Lung (tissue), 12 donors: Measurements from ENCODE around the gene PNLIP. TPM values are rescaled to one million over a fixed set of nuclear protein-coding genes. Genes with fewer than 3 reads are reported as not detected.

Source experiments
- ATAC-seq: fragments of 200-7000 bp; cut with Tn5 transposase; one replicate; pipeline ENCODE4 v1.9.1; 2020; ENCODE audit warnings: moderate number of reproducible peaks; ENCODE audit not compliant: insufficient read depth, low FRiP score
- DNase-seq, 3 donors: peaks; one replicate each; pipeline ENCODE4 v3.0.0-alpha.2; 2013 to 2017
- H3K27ac ChIP-seq, 2 donors: one replicate each; pipeline ENCODE4 v1.5.1; 2013; ENCODE audit warnings: mild to moderate bottlenecking in 2 of 2, moderate library complexity in 2 of 2, control low read depth in 1 of 2, inconsistent platforms in 1 of 2, low read depth in 1 of 2, low read length in 1 of 2
- H3K27me3 ChIP-seq, 3 donors: one replicate each; pipeline ENCODE4 v1.5.1; 2013; ENCODE audit warnings: low read length in 2 of 3; ENCODE audit not compliant: control insufficient read depth in 3 of 3, insufficient read depth in 3 of 3
- H3K36me3 ChIP-seq, 4 donors: one replicate each; pipeline ENCODE4 v1.5.1; 2013; ENCODE audit warnings: low read length in 4 of 4, mild to moderate bottlenecking in 1 of 4, moderate library complexity in 1 of 4; ENCODE audit not compliant: control insufficient read depth in 4 of 4, insufficient read depth in 4 of 4
- H3K4me1 ChIP-seq, 5 donors: one replicate each; pipeline ENCODE4 v1.5.1; 2013; ENCODE audit warnings: low read length in 5 of 5, mild to moderate bottlenecking in 2 of 5, moderate library complexity in 1 of 5; ENCODE audit not compliant: control insufficient read depth in 5 of 5, insufficient read depth in 5 of 5
- H3K4me3 ChIP-seq: one replicate; pipeline ENCODE4 v1.5.1; 2013; ENCODE audit warnings: mild to moderate bottlenecking, control low read depth, moderate library complexity
- H3K9ac ChIP-seq, 2 donors: one replicate each; pipeline ENCODE4 v1.5.1; 2013; ENCODE audit warnings: low read length in 2 of 2, control low read depth in 1 of 2; ENCODE audit not compliant: insufficient read depth in 1 of 2
- H3K9me3 ChIP-seq, 4 donors: one replicate each; pipeline ENCODE4 v1.5.1; 2013; ENCODE audit warnings: low read length in 3 of 4, mild to moderate bottlenecking in 1 of 4, moderate library complexity in 1 of 4; ENCODE audit not compliant: control insufficient read depth in 4 of 4, insufficient read depth in 3 of 4
- WGBS, 2 donors: extraction: QIAGEN DNeasy Blood & Tissue Kit; methylation state at CpG; one replicate each; pipeline ENCODE4 v1.1.7; 2013; 5-methylcytosine and 5-hydroxymethylcytosine counted together
- polyA plus RNA-seq, 2 donors: library from polyadenylated mRNA; stranded (reverse); fragments of 200-250 nt; gene quantifications; one replicate each; pipeline ENCODE4 v1.2.1, GENCODE V29; 2013
- total RNA-seq, 2 donors: library from RNA; depleted of rRNA in 1 of 2; stranded (reverse); fragments of >200 nt in 1 of 2; gene quantifications; one replicate each; pipeline ENCODE4 v1.2.1, GENCODE V29; 2014 to 2021
- TF ChIP-seq, protein P1 (sequence below): IDR thresholded peaks from 2 replicates; pipeline ENCODE4 v1.5.1; 2012; ENCODE audit warnings: mild to moderate bottlenecking; ENCODE audit errors: control extremely low read depth, extremely low read depth
- donor health status: control.
- donor health status: control.
- donor health status: Bipolar disorder and iron deficiency.
- donor health status: healthy.
- donor health status: DM: yes; HTN: yes; CAD: no.

PNLIP gene
- total and polyA plus RNA-seq, 4 donors = 0.14 to 2.9 TPM; not detected in 2

- H3K27me3 ChIP-seq = no peaks in the 10 kb centered on the region
- no peaks in the 10 kb centered on the region for H3K36me3 ChIP-seq
- TF ChIP-seq, protein P1, sequence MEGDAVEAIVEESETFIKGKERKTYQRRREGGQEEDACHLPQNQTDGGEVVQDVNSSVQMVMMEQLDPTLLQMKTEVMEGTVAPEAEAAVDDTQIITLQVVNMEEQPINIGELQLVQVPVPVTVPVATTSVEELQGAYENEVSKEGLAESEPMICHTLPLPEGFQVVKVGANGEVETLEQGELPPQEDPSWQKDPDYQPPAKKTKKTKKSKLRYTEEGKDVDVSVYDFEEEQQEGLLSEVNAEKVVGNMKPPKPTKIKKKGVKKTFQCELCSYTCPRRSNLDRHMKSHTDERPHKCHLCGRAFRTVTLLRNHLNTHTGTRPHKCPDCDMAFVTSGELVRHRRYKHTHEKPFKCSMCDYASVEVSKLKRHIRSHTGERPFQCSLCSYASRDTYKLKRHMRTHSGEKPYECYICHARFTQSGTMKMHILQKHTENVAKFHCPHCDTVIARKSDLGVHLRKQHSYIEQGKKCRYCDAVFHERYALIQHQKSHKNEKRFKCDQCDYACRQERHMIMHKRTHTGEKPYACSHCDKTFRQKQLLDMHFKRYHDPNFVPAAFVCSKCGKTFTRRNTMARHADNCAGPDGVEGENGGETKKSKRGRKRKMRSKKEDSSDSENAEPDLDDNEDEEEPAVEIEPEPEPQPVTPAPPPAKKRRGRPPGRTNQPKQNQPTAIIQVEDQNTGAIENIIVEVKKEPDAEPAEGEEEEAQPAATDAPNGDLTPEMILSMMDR = no peak
- DNase-seq = no peak
- H3K27ac ChIP-seq = no peak overlapping the region
- no peak overlapping the region for H3K4me3 ChIP-seq
- H3K9me3 ChIP-seq = no peaks in the 10 kb centered on the region
- WGBS, 2 donors = 92 to 96% methylated on average over 2 of the region's 2 CpGs
- no peaks in the 10 kb centered on the region for H3K4me1 ChIP-seq
- H3K9ac ChIP-seq = no peak overlapping the region
- ATAC-seq = no peak
These were observed 4.9 kb upstream of the PNLIP start for GRCh38 chr10:116540814-116541213.

DNA sequence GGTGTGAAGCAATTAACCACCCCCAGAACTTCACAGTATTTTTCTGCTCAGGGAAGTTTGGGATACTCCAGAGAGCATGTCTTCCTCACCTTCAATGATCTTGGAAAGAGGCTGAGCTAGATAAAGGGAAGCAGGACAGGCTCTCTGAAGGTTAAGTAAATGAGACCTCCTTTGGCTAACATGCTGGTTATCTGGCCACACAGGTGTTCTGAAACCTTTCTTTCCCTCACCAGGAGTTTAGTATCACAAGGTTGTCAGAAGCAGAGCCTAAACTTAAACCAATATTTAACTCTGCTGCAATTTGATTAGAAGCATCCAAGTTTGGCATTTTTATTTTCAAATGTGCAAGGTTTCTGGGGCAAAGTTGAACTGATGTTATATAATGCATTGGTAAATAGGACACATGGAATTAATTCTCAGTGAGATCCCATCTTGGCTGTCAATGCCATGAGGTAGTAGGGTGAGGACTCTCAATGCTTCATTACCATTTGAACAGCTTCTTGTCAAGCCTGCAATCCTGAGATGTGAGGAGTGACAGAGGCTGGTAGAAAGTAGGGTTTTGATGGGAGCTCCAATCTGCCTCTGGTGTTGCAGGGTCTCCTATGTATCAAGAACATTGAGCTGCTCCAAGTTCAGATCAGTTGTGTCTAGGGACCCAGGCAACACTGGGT is 3.6 kb upstream of the PNLIP start:
- no peaks in the 10 kb centered on the region for H3K9me3 ChIP-seq
- H3K4me3 ChIP-seq = no peak overlapping the region
- H3K36me3 ChIP-seq = no peaks in the 10 kb centered on the region
- TF ChIP-seq, protein P1 = no peak
- no peaks in the 10 kb centered on the region for H3K27me3 ChIP-seq
- no peak overlapping the region for H3K9ac ChIP-seq
- no peak for ATAC-seq
- H3K27ac ChIP-seq = no peak overlapping the region
- DNase-seq = no peak
- no peaks in the 10 kb centered on the region for H3K4me1 ChIP-seq

GRCh38 chr10:116545122-116545521 is 609 bp upstream of the PNLIP start:
- no peak for ATAC-seq

More at GRCh38 chr10:116545122-116545521, 609 bp upstream of the PNLIP start:
- no peaks in the 10 kb centered on the region for H3K9me3 ChIP-seq
- no peak overlapping the region for H3K4me3 ChIP-seq
- WGBS, 2 donors = 80 to 95% methylated on average over 1 of the region's 1 CpG
- no peak for DNase-seq
- TF ChIP-seq, protein P1 = no peak
- no peaks in the 10 kb centered on the region for H3K36me3 ChIP-seq
- H3K27me3 ChIP-seq = no peaks in the 10 kb centered on the region
- no peak overlapping the region for H3K27ac ChIP-seq
- no peaks in the 10 kb centered on the region for H3K4me1 ChIP-seq
- no peak overlapping the region for H3K9ac ChIP-seq
